GM12874 (cell line): ENCODE measurements around the gene TMEM154.

ENCODE experiments used
- TF ChIP-seq, protein P1 (sequence below): IDR thresholded peaks from 2 replicates; pipeline ENCODE4 v1.5.1; 2011; ENCODE audit warnings: low read depth, mild to moderate bottlenecking, control low read depth, low read length, moderate library complexity; ENCODE audit not compliant: insufficient read depth

TMEM154 gene

DNA sequence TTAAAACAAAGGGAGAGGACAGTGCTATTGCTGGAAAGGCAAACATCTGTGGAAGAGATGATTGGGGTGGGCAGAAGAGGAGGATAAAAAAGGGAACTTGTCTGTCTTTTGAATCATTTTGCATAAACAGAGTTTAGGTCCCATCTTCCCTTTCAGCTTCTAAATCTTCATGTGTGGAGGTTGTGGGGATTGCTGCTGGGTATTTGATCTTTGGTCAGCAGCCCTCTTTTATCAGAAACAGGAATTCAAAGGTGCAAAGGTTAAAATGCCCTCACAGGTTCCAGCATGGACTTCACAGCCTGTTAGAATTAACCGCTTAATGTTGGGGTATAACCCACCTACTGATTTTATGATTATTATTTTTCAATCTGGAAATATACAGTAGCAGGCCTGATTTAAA lies 39.5 kb upstream of the TMEM154 start:
- TF ChIP-seq, protein P1, sequence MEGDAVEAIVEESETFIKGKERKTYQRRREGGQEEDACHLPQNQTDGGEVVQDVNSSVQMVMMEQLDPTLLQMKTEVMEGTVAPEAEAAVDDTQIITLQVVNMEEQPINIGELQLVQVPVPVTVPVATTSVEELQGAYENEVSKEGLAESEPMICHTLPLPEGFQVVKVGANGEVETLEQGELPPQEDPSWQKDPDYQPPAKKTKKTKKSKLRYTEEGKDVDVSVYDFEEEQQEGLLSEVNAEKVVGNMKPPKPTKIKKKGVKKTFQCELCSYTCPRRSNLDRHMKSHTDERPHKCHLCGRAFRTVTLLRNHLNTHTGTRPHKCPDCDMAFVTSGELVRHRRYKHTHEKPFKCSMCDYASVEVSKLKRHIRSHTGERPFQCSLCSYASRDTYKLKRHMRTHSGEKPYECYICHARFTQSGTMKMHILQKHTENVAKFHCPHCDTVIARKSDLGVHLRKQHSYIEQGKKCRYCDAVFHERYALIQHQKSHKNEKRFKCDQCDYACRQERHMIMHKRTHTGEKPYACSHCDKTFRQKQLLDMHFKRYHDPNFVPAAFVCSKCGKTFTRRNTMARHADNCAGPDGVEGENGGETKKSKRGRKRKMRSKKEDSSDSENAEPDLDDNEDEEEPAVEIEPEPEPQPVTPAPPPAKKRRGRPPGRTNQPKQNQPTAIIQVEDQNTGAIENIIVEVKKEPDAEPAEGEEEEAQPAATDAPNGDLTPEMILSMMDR: no peak

DNA sequence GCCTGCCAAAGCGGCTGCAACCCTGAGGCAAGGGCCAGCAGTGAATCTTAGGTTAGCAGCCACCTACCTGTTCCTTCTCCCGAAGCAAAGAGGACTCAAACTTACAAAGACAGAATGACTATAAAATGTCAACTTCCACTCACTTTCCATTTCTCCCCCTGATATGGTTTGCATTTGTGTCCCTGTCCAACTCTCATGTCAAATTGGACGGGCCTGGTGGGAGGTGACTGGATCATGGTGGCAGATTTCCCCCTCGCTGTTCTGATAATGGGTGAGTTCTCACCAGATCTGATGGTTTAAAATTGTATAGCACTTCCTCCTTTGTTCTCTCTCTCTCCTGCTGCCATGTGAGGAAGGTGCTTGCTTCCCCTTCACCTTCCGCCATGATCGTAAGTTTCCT lies 35.3 kb upstream of the TMEM154 start:
- TF ChIP-seq, protein P1: no peak

DNA sequence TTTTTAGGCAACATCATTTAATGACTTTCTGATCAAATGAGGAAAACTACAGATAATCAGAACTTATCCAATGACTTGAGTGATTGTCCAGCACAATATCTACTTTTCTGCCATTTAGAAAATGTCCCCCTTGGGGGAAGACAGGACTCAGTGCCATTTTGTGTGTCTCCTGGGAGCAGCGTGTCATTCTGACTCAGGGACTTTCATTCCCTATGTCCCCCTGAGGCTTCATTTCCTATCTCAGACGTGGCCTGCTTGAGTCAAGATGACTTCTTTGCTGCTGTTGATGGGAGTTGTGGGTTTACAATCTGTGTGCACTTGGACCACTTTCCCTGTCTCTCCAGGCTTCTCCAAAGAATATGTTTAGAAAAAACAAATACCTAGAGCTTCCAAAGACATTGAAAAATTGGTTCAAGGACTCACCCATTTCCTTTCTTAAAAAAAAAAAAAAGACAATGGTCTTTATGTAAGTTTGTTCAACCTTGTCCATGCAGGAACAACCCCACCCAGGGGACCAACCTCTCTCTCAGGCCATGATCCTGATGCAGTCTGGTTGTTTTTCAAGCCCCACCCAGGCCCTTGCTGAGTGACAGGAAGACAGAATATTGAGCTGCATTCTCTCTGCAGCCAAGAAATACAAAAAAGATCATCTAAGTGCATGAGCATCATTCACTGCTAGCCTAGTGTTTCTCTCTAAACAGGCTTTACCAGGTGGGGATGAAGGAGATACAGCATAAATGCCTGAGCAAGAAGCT lies 34.3 kb upstream of the TMEM154 start:
- TF ChIP-seq, protein P1: no peak

DNA sequence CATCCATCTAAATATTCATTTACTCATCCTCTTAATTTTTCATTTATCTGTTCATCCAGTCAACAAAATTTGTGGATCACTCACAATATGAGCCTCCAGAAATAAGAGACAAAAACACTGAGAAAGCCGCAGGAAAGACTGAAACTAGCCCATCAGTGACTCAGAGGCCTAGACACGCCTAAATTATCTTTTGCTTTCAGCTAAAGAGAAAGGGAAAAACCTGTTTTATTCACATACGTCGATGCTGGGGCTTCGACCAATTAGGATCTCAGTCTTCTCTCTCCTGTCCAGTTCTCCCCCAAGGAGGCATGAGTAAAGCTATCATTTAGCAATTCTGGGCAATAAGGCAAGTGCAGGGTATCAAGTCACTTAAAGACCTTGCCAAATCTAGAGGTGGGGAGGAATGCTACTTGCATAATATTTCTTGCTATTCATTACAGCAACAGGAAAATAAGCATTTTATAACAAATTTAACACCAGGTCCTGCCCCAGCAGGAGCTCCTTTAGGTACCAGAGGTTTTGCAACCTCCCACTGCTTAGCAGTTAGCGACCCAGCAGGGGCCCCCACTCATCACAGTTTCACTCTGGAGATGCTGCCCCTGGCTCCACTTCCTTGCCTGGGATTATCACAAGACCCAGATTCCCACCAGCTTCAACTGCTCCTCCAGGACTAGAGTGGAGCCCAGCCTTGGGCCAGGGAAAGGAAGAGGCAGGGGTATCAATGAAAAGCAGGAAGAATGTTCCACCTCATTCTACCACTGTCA lies 30.1 kb upstream of the TMEM154 start:
- TF ChIP-seq, protein P1: no peak

DNA sequence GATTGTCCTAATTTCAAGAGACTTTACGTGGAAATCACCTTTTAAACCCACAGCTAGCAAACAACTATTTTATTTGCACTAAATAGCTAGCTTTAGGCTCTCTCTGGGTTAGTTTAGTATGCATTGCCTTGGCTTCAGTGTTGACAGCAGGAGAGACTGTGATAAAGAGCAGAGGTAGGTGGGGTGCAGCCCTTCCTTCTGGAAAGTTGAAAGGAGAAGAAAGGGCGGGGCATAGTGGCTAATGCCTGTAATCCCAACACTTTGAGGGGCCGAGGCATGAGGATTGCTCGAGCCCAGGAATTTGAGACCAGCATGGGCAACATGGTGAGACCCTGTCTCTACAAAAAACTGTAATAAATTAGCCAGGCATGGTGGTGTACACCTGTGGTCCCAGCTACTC lies 29.0 kb upstream of the TMEM154 start:
- TF ChIP-seq, protein P1: no peak

DNA sequence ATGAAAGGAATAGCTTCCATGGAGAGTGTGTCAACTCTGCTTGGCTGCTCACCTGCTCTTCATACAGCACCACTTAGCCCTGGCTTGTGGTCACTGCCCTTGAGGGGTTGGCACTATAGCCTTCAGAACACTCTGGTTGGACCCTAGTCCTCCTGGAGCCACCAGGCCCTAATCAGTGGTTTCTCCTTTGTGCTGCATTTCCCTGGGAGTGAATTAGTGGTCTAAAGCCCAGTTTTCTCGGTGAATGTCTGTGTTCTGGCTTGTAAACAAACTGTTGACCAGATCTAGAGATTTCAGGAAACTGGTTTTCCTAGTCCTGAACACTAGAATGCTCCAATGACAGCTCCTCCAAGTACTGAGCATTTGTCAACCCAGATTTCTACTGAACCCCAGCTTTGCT lies 28.6 kb upstream of the TMEM154 start:
- TF ChIP-seq, protein P1: no peak

DNA sequence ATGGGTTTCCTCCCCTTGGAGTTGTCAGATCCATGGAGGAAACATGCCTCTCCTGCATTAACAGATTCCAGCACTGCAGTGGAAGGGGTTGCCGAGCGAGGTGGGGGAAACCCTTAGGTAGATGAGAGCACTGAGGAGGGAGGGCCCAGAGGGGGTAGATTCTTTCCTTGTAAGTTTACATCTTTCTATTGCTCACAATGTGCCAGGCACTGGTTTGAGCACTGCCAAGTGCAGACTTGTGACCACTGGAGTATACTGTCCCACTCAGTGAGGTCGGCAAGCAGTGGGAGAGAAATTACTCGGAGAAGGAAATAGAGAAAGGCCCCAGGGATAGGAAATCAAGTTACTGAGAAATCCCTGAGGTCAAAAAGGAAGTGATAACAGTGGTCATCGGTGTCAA lies 27.8 kb upstream of the TMEM154 start:
- TF ChIP-seq, protein P1: no peak
